Sigmoid colon (tissue), 4 donors: Measurements from ENCODE around the gene TSPAN13.

Source experiments
- EP300 ChIP-seq, 4 donors: sonication (generic); formaldehyde crosslinking; IDR thresholded peaks; one replicate each; pipeline ENCODE4 v1.6.1; 2017; ENCODE audit warnings: antibody characterized with exemption in 4 of 4
- POLR2A ChIP-seq, 2 donors: fragments of 450-650 bp; IDR thresholded peaks; one replicate each; pipeline ENCODE4 v1.6.1; 2016; ENCODE audit warnings: antibody characterized with exemption in 2 of 2, mild to moderate bottlenecking in 2 of 2, moderate library complexity in 2 of 2
- POLR2AphosphoS5 ChIP-seq, 4 donors: sonication (generic); formaldehyde crosslinking; IDR thresholded peaks; one replicate each; pipeline ENCODE4 v1.6.1; 2017; ENCODE audit warnings: antibody characterized with exemption in 4 of 4
- TF ChIP-seq, protein P1 (sequence below), 4 experiments: fragments of 450-650 bp in 3 of 4; fragments of 200-600 bp in 1 of 4; IDR thresholded peaks; one replicate each; pipeline ENCODE4 v1.5.1; 2016 to 2019; ENCODE audit warnings: antibody characterized with exemption in 4 of 4, mild to moderate bottlenecking in 3 of 4, moderate library complexity in 2 of 4

DNA sequence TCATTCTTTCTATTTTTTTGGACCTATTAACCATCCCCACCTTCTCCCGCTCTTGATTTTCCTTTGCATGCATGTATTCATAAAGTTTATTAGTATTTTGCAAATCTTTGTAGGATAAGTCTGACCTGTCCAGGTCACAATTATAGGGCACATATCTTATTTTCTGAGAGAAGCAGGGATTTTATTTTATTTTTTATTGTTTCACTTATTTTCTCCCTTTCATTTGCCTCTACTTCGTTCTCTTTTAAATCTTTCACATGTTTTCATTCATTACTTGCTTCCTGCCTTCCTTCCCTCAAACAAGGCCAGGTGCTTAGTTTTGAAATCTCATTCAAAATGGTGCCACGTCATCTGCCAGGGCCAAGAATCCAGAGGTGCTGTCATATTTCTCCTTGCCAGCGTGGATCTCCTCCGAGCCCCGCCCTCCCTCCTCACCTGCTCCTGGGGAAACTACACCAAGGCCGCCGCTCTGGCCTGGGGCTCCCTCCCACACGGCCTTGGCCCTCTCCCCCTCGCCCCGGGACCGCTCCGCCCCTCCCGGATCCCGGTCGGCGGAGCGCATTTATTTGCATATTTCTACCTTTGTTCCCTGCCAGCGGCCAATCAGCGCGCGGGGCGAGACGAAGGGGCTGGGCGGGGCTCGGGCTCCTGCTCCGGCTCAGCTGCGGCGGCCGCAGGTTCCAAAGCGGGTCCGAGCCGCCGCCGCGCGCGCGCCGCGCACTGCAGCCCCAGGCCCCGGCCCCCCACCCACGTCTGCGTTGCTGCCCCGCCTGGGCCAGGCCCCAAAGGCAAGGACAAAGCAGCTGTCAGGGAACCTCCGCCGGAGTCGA is at the start of gene TSPAN13:
- no peak for TF ChIP-seq POLR2A (IDR thresholded peaks at IDR 0.05)
- no peak for TF ChIP-seq EP300 (IDR thresholded peaks at IDR 0.05)
- TF ChIP-seq, protein P1, sequence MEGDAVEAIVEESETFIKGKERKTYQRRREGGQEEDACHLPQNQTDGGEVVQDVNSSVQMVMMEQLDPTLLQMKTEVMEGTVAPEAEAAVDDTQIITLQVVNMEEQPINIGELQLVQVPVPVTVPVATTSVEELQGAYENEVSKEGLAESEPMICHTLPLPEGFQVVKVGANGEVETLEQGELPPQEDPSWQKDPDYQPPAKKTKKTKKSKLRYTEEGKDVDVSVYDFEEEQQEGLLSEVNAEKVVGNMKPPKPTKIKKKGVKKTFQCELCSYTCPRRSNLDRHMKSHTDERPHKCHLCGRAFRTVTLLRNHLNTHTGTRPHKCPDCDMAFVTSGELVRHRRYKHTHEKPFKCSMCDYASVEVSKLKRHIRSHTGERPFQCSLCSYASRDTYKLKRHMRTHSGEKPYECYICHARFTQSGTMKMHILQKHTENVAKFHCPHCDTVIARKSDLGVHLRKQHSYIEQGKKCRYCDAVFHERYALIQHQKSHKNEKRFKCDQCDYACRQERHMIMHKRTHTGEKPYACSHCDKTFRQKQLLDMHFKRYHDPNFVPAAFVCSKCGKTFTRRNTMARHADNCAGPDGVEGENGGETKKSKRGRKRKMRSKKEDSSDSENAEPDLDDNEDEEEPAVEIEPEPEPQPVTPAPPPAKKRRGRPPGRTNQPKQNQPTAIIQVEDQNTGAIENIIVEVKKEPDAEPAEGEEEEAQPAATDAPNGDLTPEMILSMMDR (IDR thresholded peaks at IDR 0.05): no peak
- TF ChIP-seq POLR2AphosphoS5 (IDR thresholded peaks at IDR 0.05): no peak
